Panc1 (cell line): ENCODE data around the gene BBS9. TPM values are rescaled to one million over a fixed set of nuclear protein-coding genes. Genes with fewer than 3 reads are reported as not detected.

Experiments used
- ATAC-seq: fragments of 200-7000 bp; cut with Tn5 transposase; 2 replicates; pipeline ENCODE4 v1.9.1; 2020; ENCODE audit warnings: mild to moderate bottlenecking, moderate library complexity
- BruUV-seq: library from RNA; stranded (reverse); fragments of 400-500 nt; replicated peaks from 2 replicates; lab custom pipeline; 2021; lab: Mats Ljungman, UMichigan
- CTCF ChIA-PET: fragments of 300-600 bp; sonication (Branson Sonifier 250); formaldehyde crosslinking; loops from one replicate; lab custom pipeline; 2022; ENCODE audit warnings: antibody characterized with exemption; lab: Charles Lee
- POLR2A ChIA-PET: fragments of 300-600 bp; sonication (Branson Sonifier 250); formaldehyde crosslinking; loops from one replicate; lab custom pipeline; 2022; ENCODE audit warnings: antibody characterized with exemption; lab: Charles Lee
- DNase-seq: peaks from one replicate; pipeline ENCODE4 v3.0.0-alpha.2; 2010; ENCODE audit warnings: low read depth, low spot score
- H3K27ac ChIP-seq: 2 replicates; pipeline ENCODE4 v1.5.1; 2011; ENCODE audit warnings: mild to moderate bottlenecking, low read length, inconsistent platforms
- H3K27me3 ChIP-seq: fragments of 200-500 bp; sonication (Bioruptor generic); 2 replicates; pipeline ENCODE4 v1.6.0; 2014; ENCODE audit warnings: low read length, inconsistent platforms; ENCODE audit not compliant: control insufficient read depth, insufficient read depth
- H3K36me3 ChIP-seq: fragments of 200-500 bp; sonication (Bioruptor generic); 2 replicates; pipeline ENCODE4 v1.5.1; 2014; ENCODE audit warnings: inconsistent platforms, mild to moderate bottlenecking, low read length, moderate library complexity; ENCODE audit not compliant: control insufficient read depth, insufficient read depth
- H3K4me1 ChIP-seq: 2 replicates; pipeline ENCODE4 v1.5.1; 2011; ENCODE audit warnings: inconsistent platforms, mild to moderate bottlenecking, low read length, moderate library complexity; ENCODE audit not compliant: control insufficient read depth, insufficient read depth
- H3K4me3 ChIP-seq, 2 experiments: 2 replicates each; pipeline ENCODE4 v1.5.1; 2011 to 2012; ENCODE audit warnings: low read depth in 2 of 2, low read length in 2 of 2, mild to moderate bottlenecking in 2 of 2, inconsistent platforms in 1 of 2, moderate library complexity in 1 of 2
- H3K9me3 ChIP-seq: fragments of 200-500 bp; sonication (Bioruptor generic); 2 replicates; pipeline ENCODE4 v1.5.1; 2014; ENCODE audit warnings: low read depth, mild to moderate bottlenecking, inconsistent platforms, low read length, moderate library complexity; ENCODE audit not compliant: control insufficient read depth, insufficient read depth
- CTCF ChIP-seq: fragments of 450-650 bp; IDR thresholded peaks from 2 replicates; pipeline ENCODE4 v1.5.1; 2017; ENCODE audit warnings: mild to moderate bottlenecking
- POLR2AphosphoS5 ChIP-seq: IDR thresholded peaks from 2 replicates; pipeline ENCODE4 v1.6.1; 2012; ENCODE audit warnings: mild to moderate bottlenecking, low read depth, low read length, moderate library complexity
- REST ChIP-seq, 2 experiments: IDR thresholded peaks; 2 replicates each; pipeline ENCODE4 v1.6.1; 2011 to 2012; ENCODE audit warnings: low read depth in 2 of 2, control low read depth in 1 of 2, low read length in 1 of 2, mild to moderate bottlenecking in 1 of 2, moderate library complexity in 1 of 2; ENCODE audit not compliant: insufficient read depth in 1 of 2
- SIN3A ChIP-seq: IDR thresholded peaks from 2 replicates; pipeline ENCODE4 v1.6.1; 2012; ENCODE audit warnings: low read depth, mild to moderate bottlenecking, low read length, moderate library complexity, borderline replicate concordance; ENCODE audit not compliant: insufficient read depth
- TCF7L2 ChIP-seq: IDR thresholded peaks from 2 replicates; pipeline ENCODE4 v1.6.1; 2011; ENCODE audit warnings: mild to moderate bottlenecking, low read depth, low read length, inconsistent platforms
- in situ Hi-C: cut with HindIII; loops from 2 replicates; pipeline ENCODE4 v1.10.0; 2016; ENCODE audit warnings: low sequenced_read_pairs, low pct_unique_long_range_greater_than_20kb
- intact Hi-C: fragments of 100-400 bp; cut with micrococcal nuclease; formaldehyde crosslinking; loops from one replicate; pipeline ENCODE4 v1.10.0; 2022; ENCODE audit not compliant: unreplicated experiment
- total RNA-seq: library from RNA; stranded (reverse); gene quantifications from one replicate; pipeline ENCODE4 v1.2.1, GENCODE V29; 2021; ENCODE audit not compliant: unreplicated experiment

Gene BBS9
- total RNA-seq, 1 experiment from 2014 or later, result 6.9 TPM

- Histone ChIP-seq H3K4me1 (no peaks in the 10 kb centered on the region), H3K27ac (no peak overlapping the region), H3K36me3 (no peaks in the 10 kb centered on the region), H3K27me3 (no peaks in the 10 kb centered on the region), H3K4me3 (no peak overlapping the region), H3K9me3 (peaks cover 5% of the 10 kb centered on the region; the same call in 1 of the 2 replicates)
- ChIA-PET POLR2A (no interaction called here), CTCF (no interaction called here)
- in situ Hi-C loops (no loop called here), intact Hi-C loops (no loop called here)
- ATAC-seq (no peak), DNase-seq (no peak)
- TF ChIP-seq REST (IDR thresholded peaks at IDR 0.05; ENCODE audit: insufficient read depth in 1 of 2, low read depth in 2 of 2, low read length in 1 of 2) (no peak), CTCF (no peak), POLR2AphosphoS5 (no peak), TCF7L2 (no peak), SIN3A (no peak)
- BruUV-seq, result no TSS peak
Measured at GRCh38 chr7:33286501-33286900, 157.1 kb downstream of the BBS9 start.

- in situ Hi-C loops (no loop called here), intact Hi-C loops (no loop called here)
- Histone ChIP-seq H3K27ac (no peak overlapping the region), H3K27me3 (no peaks in the 10 kb centered on the region), H3K4me3 (no peak overlapping the region), H3K36me3 (no peaks in the 10 kb centered on the region), H3K4me1 (no peaks in the 10 kb centered on the region), H3K9me3 (peaks cover 5% of the 10 kb centered on the region; the same call in 1 of the 2 replicates)
- BruUV-seq, result no TSS peak
- CTCF ChIA-PET, result no interaction called here
- no peak for TF ChIP-seq SIN3A
- TF ChIP-seq POLR2AphosphoS5, result no peak
- TF ChIP-seq TCF7L2, result no peak
- no peak for TF ChIP-seq REST (IDR thresholded peaks at IDR 0.05; ENCODE audit: insufficient read depth in 1 of 2, low read depth in 2 of 2, low read length in 1 of 2)
- no peak for TF ChIP-seq CTCF
- ATAC-seq (no peak), DNase-seq (no peak)
- POLR2A ChIA-PET, result no interaction called here
Measured at GRCh38 chr7:33287738-33288137, 158.4 kb downstream of the BBS9 start.
